HUDEP-2 (cell line): ENCODE data around the gene HNRNPR.
"Not testable (repeated sequence)": the region's sequence is repeated elsewhere in the genome, so short reads cannot be mapped to it uniquely, and the experiment has no call there.

Experiments
- DNase-seq, 76 experiments: peaks; one replicate each; lab custom pipeline; 2025; ENCODE audit not compliant: unreplicated experiment in 76 of 76; lab: John Stamatoyannopoulos, UW

HNRNPR gene

DNA sequence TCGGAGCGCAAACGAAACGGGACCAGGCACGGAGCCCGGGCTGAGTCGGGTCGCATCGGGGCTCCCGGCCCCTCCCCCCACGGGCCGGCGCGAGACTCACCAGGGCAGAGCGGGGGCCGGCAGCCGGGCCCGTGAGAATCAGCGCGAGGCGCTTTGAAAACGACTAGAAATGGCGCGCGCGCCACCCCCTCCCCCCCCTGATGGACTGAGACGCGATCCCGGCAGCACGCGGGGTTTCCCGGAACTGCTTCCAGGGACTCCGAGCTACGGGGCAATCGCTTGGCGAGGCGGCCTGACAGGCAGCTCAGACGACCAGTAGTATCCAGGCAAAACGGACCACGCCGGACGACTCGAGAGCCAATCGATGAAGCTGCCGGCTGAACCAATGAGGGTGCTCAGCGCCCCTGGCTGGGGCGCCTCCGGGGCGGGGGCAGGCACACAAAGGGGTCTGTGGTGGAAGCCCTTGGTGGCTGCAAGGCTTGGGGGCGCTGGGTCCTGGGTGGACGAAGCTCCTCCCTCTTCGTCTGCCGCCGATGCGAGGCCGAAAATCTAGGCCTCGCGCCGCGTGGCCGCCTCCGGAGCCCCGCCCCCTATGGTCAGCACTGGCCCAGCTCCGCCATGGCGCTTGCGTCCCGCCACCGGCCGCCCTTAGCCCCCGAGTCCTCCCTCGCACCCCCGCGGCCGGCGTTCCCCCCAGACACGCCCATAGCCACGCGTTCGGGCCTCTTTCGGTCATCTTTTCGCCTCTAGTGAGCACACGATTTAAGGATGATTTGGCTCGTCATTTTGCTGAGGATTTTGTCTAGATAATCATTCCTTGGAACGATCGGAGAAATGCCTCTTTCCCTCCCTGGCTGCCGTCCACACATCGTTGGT, at the start of gene HNRNPR:
Gene HNRNPR, minus strand, starts transcription at position 174 of the 876 bp plus-strand sequence. CDS start 3,276 bp downstream, outside the sequence.
- peak; percentile 71 to 99 (median 99) for DNase-seq

- no peak for DNase-seq
Observed at GRCh38 chr1:23393706-23394105, 49.6 kb upstream of the HNRNPR start.

- no peak for DNase-seq
Observed at GRCh38 chr1:23392125-23392855, 48.2 kb upstream of the HNRNPR start.

DNA sequence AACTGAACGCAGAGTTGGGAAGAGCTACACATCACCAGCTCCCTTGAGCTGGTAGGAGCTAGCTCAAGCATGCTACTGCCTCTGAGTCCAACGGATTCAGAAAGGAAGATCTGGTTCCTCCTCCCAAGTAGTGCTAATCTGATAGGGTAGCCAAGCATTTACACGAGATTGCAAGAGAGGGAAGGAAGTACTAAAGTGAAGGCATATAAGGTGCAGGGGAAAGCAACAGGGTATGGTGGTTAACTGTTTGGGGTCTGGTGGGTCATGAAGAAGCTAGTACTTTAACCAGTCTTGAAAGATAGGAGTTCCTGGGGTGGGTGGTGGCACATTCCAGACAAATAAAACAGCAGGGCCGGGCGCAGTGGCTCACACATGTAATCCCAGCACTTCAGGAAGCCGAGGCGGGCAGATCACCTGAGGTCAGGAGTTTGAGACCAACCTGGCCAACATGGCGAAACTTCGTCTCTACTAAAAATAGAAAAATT, 45.8 kb upstream of the HNRNPR start:
- no peak for DNase-seq

GRCh38 chr1:23387494-23387893, 43.4 kb upstream of the HNRNPR start:
- DNase-seq: no peak

- no peak for DNase-seq
Observed at GRCh38 chr1:23385119-23385621, 41.1 kb upstream of the HNRNPR start.

DNA sequence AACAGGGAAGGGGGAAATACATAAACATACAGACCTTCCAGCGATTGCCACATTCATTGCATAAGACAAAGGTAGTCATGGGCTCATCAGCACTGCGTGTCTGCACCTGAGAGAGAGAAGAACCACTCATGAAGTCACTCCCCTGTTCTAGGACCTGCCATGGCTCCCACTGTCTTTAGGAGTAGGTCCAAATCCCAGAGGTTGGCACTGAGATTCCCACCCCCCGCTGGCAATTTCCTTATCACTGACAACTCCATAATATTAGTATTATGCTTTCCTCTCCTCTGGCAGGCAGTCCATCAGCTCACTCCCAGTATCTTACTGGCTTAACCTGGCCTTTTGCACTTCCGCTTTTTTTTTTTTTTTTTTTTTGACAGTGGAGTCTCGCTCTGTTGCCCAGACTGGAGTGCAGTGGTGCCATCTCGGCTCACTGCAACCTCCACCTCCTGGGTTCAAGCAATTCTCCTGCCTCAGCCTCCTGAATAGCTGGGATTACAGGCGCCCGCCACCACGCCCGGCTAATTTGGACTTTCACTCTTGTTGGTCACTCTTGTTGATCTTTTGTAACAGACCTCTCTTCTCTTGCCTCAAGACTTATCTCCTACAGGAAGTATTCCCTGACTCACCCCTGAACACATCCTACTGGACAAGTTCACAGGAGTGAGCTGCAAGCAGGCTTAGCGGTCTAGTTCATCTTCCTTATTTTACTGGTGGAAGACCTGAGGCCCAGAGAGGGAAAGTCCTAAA, 40.4 kb upstream of the HNRNPR start:
- no peak for DNase-seq

DNA sequence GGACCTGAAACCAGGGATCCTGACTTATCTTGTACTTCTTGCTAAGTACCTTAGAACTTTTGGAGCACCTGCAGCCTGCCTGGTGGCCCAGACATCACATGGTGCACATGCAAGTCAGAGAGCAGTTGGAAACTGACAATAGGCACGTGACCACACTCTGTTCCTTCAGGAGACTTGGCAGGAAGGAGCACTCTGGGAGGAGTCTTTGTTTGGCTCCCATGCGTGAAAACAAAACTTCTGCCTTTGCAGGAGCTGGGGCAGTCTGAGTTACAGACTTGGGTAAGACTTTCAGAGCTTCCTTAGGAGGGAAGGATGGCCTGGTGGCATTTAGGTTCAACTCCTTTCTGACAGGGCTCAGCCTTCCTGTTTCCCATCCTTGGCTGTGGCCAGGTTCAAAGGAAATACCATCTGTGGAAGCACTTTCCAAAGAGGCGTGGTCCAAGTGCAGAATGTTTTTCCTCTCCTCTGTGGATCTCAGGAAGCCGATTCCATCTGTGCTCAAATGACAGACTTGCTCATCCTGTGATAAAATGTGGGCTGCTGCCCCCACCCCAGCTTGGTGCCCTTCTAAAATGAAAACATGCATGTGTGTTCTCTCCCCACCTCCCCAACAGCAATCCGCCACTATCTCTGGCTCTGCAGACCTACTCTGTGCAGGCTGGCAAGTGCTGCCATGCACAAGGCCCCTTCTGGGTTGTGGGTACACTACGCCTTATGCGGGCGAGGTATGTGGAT, 39.7 kb upstream of the HNRNPR start:
- DNase-seq: no peak

GRCh38 chr1:23381233-23381885, 37.3 kb upstream of the HNRNPR start:
- DNase-seq: no peak

DNA sequence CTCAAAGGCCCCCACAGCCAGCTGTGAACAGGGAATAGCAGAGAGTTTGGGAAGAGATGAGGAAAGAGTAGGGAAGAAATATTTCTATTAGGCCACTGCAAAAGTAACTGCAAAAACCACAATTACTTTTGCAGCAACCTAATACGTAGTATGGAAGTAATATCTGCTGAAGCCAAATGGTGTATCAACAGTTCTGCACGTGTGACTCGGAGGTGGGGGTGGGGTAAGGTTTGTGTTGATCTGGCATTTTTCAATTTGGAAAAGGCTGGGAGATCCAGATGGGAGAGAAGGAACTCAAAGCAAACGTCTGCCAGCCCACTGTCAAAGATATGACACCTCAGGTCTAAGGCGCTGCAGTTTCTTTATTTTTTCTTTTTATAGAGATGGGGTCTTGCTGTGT, 36.6 kb upstream of the HNRNPR start:
- no peak for DNase-seq

DNA sequence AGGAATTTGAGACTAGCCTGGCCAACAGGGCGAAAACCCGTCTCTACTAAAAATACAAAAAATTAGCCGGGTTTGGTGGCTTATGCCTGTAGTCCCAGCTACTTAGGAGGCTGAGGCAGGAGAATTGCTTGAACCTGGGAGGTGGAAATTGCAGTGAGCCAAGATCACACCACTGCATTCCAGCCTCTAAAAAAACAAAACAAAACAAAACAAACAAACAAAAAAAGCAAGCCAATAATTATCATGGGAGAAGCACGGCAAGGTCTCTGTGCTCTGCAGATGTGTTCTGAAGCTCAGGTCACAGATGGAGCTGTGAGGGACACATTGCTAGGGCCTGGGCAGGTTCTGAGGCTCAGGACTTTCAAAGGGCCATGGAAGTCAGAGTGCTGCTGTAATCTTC, 36.2 kb upstream of the HNRNPR start:
- not testable (repeated sequence) for DNase-seq

- no peak for DNase-seq
Observed at GRCh38 chr1:23376890-23377811, 33.1 kb upstream of the HNRNPR start.

DNA sequence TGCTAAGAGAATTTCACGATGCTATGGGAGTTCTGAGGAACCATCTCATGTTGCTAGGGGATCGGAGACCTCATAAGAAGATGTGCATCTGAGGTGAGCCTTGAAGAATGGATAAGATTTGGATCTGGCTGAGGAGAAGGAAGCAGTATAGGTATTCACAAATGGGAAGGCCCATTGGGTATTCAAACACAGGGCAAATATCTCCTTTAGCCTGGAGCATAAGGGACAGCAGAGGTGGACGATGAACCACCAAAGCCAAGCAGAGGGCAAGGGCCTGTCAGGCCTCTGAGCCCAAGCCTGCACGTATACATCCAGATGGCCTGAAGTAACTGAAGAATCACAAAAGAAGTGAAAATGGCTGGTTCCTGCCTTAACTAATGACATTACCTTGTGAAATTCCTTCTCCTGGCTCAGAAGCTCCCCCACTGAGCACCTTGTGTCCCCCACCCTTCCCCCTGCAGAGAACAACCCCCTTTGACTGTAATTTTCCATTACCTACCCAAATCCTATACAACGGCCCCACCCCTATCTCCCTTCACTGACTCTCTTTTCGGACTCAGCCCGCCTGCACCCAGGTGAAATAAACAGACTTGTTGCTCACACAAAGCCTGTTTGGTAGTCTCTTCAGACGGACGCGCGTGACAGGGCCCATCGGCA, 30.1 kb upstream of the HNRNPR start:
- DNase-seq: not testable (repeated sequence)

- DNase-seq: no peak
Observed at GRCh38 chr1:23371987-23372880, 28.1 kb upstream of the HNRNPR start.

DNA sequence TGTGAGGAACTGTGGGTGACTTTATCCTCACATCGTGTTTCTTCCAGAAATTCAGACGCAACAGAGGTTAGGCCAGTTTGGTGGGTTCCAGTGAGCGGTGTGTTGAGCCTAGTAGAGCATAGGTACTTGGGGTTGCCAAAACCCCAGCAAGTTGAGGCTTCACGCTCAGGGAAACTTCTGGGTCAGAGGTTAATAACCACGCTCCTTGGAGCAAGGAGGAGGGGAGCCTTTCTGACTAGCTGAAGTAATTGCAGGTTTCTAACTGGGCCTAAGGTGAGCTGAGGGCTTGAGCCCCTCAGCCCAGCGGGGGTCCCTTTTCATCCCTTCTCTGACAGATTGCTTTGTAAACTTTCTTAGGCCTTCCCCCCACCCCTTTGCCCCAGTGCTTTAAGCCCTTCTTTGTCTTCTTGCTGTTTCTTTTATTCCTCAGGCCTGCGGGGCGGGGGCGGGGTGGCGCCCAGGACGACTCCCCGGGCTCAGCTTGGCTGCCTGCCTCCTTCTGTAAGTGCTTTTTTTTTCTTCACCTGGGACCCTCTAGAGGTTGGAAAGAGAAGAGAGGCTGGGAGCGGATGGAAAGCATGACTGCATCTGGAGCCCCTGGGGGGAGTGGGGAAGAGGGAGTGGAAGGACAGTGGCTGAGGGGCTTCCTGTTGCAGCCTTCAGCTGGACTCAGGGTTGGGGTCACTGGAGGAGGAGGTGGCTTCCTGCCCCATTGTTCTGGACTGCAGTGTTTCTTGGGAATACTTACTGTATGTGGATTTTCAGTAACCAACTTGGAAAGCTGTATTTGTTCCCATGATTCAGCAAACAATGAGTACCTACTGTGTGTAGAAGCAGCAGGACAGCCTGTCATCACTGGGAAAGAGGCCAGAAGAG, 26.9 kb upstream of the HNRNPR start:
- peak in 14 of 76 experiments; percentile 1 to 30 (median 9) for DNase-seq

GRCh38 chr1:23370330-23370708, 26.2 kb upstream of the HNRNPR start:
- DNase-seq: no peak
